Islet of Langerhans (tissue), 1 donor: ENCODE measurements around the gene SLC6A4.

Source experiments
- FAIRE-seq: peaks from one replicate; lab custom pipeline; 2011; peaks lifted over from hg19 to GRCh38; lab: Jason Lieb, UNC

SLC6A4 gene

DNA sequence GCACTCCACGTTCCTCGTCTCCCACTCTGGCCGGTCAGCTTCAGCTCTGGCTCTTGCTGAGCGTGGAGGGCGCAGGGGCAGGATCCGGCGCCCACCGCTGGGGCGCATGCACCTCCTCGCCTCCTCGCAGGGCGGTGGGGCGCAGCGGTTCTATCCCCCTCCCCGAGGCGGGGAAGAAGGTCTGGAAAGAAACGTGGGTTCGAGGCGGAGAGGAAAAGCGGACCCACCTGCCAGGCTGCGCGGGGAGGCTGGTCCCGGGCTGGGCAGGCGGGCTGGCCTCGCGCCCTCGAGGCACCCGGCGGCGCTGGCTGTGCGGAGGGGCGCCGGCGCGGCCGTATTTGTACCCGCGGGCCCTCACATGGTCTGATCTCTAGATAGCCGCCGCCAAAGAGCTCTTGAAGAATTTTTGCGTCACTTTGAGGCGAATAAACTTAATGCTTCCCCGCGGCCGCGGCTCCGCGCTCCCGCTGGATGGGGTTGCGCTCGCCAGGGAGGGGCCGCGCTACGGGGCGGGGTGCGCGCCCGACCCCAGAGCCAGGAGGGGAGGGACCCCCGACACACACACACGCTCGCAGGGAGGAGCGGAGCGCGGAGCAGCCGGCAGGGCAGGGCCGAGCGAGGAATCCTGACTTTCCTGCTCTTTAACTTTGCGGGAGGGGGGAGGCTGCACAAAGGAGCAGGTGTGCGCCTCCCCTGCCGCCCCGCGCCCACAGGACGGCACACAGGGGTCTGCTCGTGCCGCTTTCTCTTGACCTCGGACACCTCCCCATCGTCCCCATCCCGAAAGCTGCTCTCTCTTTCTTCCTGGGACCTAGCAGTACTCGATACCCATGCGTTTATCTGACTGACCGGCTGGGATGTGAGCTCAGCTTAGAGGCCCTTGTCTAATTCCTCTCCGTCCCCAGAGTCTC lies at the start of gene SLC6A4:
SLC6A4 (minus strand) TSS at position 312 of the 911 bp plus-strand sequence. CDS start 13,739 bp downstream, outside the sequence.
- no peak for FAIRE-seq

DNA sequence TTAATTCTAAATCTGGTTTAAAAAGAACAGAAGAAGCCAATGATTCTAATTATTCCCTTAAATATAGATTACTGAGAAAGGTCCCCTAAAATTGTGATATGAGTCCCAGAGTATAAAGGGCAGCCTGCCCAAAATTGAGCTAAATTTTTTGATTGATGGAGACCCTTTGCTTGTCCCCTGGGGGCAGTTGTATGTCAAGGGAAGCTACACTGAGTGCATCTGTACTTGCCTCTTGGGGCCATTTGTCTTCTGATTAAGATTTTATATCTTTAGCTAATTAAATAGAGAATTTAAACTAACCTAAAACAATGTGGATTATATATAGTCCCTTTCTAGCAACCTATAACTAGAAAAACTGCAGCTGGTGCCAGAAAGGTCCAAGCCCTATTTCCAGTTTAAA lies 43.7 kb upstream of the SLC6A4 start:
- FAIRE-seq, result no peak

DNA sequence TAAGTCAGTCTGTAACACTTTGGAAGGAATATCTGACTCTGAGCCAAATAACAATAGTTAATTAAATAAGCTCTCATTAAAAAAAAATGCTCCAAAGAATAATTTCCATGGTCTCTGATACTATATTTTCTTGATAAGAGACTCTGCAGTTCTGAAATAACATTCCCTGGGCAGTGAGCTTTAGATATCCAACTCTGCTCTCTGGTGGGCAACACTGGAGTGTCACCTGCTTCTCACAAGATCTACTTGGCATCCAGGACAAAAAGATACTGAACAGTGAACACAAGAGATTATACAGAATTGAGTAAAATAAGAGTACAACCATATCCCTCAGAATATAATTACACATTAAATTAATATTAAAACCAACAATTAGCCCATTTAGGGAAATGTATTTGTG lies 42.5 kb upstream of the SLC6A4 start:
- FAIRE-seq, result no peak

DNA sequence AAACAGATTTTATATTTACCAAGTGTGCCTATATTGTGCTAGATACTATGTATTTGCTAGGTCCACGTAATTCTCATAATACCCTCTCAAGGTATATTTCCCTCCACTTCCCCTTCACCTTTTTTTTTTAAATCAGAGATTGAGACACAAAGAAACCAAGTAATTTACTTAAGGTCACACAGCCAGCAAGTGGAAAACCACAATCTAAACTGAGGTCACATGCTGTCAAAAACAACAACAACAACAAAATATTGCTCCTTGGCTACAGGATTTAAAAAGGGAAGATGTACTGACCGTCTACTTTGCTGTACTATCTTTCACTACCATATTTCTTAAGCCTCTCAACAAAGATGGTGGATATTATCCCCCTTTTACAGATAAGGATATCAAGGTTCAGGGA lies 40.4 kb upstream of the SLC6A4 start:
- no peak for FAIRE-seq

- FAIRE-seq, result no peak
Measured at GRCh38 chr17:30274887-30275286, 39.4 kb upstream of the SLC6A4 start.

DNA sequence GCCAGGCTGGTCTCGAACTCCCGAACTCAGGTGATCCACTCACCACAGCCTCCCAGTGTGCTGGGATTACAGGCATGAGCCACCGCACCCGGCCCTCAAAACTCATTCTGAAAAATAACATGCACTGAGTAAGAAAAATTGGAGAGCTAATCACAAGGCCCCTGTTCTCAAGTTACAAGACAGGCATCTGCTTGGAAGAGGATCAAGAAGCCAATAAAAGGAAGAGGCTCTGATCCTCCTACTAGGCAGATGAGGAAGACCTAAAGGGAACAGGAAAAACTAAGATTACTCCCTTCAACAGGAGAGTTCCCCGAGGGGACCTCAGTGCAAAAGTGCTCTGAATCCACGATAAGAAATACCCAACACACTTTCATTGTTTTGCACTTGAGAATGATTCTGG lies 37.9 kb upstream of the SLC6A4 start:
- no peak for FAIRE-seq

DNA sequence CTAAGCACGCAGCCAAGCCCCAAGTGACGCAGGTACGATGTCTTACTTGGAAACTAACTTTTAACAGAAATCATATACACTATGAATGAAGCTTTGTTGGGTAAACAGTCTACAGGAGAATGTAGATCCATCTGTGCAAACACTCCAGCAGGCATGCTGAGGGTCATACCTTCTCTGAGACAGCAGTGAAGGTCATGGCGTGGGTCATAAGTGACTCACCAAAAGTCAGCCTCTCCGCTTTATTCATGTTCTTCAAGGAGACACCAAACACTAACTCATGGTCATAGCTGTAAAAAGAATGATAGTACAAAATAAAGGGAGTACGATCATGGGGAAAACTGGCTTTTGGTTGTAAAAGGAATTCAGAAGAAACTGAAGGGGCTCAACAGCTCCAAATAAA lies 35.6 kb upstream of the SLC6A4 start:
- FAIRE-seq, result no peak

DNA sequence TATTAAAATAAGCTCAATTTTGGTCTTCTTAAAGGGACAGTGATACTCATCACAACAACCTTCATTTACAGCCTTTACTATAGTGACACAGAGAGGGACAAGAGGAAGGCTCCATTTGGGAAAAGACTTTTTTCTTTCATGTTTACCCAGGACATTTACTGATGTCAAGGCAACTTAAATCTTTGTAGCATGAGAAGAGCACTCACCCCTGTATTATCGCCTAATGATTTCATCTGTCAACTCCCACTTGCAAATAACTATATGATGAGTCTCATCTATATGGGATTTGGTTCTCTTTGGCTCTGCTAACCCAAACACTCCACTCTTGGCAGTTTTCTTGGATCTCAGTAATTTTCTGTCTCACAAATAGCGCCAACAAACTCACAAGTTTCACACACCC lies 32.1 kb upstream of the SLC6A4 start:
- FAIRE-seq, result no peak

GRCh38 chr17:30263552-30264333 lies 28.2 kb upstream of the SLC6A4 start:
- FAIRE-seq, result no peak

- no peak for FAIRE-seq
Measured at GRCh38 chr17:30256756-30257506, 21.4 kb upstream of the SLC6A4 start.

DNA sequence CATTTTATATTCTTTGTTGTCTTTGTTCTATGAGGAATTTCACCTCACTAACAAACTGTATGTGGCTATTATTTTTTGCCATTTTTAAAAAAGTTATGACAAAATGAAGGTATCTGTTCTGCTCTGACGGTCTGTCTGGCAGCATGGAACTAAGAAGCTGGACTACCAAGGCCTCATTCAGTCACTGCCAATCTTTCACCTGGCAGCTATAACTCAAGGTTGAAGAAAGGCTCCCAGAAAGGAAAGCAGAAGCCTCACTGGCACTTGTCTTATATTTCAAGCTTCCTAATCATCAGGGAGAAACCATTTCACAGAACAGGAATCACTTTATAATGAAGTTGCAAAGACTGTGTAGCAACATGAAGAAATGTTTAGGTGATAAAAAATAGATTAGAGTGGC lies 18.7 kb upstream of the SLC6A4 start:
- FAIRE-seq, result no peak

DNA sequence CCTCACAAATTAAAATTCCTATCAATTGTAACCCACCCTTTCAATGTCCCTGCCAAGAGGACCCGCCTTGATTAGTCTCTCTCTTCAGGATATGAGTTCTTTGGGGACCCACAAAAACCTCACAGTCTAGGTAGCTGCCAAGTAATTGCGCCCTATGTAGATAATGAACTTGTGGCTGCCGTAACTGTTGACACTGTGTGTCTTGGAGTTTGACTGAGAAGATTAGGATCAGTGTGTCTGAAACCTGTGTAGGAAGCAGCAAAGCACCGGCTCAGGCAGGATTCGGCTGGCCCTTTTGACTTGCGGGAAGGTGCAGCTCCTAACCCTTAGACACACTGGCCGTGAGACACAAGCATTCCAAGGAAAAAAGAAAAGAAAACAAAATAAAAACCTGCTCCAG lies 17.8 kb upstream of the SLC6A4 start:
- FAIRE-seq, result no peak

GRCh38 chr17:30251931-30252330 lies 16.4 kb upstream of the SLC6A4 start:
- FAIRE-seq, result no peak

- no peak for FAIRE-seq
Measured at GRCh38 chr17:30249460-30249859, 14.0 kb upstream of the SLC6A4 start.

- FAIRE-seq, result no peak
Measured at GRCh38 chr17:30248786-30249185, 13.3 kb upstream of the SLC6A4 start.

GRCh38 chr17:30246460-30246859 lies 11.0 kb upstream of the SLC6A4 start:
- no peak for FAIRE-seq

DNA sequence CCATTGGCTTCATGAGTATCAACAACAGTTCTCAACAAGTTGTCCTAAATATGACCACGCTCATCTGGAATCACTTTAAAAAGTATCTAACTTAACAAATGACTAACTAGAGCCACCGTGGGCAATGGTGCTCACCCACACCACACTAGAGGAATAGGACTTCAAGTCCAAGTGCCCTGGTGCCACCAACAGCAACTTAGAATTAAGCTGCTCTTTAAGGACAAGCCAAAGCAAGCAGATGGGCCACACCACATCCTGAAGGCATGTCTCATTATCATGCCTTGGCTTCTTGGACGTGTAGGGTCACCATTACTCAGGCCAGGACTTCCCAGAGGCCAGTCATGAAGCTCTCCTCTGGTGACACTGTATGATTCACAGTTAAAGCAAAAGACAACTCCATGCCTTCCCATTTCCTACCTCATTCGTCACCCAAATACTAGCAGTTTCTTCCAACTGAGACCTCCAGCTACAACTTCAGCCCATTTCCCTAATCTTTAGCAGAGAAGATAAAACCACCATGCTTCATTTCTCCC lies 9.4 kb upstream of the SLC6A4 start:
- FAIRE-seq, result no peak

GRCh38 chr17:30243568-30243967 lies 8.1 kb upstream of the SLC6A4 start:
- no peak for FAIRE-seq

GRCh38 chr17:30243002-30243401 lies 7.5 kb upstream of the SLC6A4 start:
- FAIRE-seq, result no peak

- no peak for FAIRE-seq
Measured at GRCh38 chr17:30241051-30241450, 5.6 kb upstream of the SLC6A4 start.

- FAIRE-seq, result no peak
Measured at GRCh38 chr17:30240177-30240576, 4.7 kb upstream of the SLC6A4 start.

GRCh38 chr17:30239089-30239462 lies 3.6 kb upstream of the SLC6A4 start:
- FAIRE-seq, result no peak
